Activated CD4-positive, alpha-beta T cell treated with anti-CD3 and anti-CD28 coated beads, Interleukin-10, Interleukin-2, amounts not matched to agents 100 ng/mL and 50 ng/mL, durations not matched to agents 16 hours and 8 hours (primary cell): ENCODE measurements around the gene IGSF11.

Experiments used
- DNase-seq: peaks from one replicate; pipeline ENCODE4 v3.0.0-alpha.2; 2020

The IGSF11 gene

DNA sequence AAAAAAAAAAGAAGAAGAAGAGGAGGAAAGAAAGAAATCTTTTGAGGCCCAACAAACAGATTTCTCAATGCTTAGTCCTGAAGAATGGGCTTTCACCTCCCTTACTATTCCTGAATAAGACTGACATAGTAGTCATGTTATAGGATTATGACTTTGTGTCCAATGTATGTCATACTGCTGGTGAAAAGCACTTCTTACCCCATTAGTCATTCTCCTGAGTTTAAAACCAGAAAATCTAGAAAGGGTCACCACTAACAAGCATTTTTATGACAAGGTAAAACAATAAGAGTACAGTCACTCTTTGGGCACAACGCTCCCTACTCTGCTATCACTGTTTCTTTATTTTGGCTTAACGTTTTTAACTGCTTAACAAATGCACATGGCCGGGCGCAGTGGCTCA, 88.2 kb downstream of the IGSF11 start:
- DNase-seq: no peak

GRCh38 chr3:118945834-118946233, 88.8 kb downstream of the IGSF11 start:
- no peak for DNase-seq

- DNase-seq: no peak
Observed at GRCh38 chr3:118943597-118943996, 91.0 kb downstream of the IGSF11 start.

DNA sequence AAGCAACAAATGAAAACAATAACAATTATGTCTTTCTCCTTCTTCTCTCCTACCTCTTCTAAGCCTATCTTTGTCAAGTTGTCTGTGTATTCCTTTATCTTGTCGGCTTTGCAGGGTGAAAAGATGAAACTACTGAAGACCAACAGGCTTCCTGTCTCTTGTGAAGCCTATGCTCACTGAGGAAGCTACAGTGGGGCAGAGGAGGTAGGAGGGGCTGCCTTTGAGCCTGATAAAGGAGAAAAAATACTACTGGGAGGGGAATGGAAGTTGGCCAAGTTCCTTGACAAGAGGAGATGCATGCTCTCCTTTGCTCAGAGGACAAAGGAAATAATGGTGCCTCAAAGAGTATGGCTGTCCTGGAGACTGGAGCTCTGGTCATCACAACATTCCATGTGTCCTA, 92.0 kb downstream of the IGSF11 start:
- no peak for DNase-seq

DNA sequence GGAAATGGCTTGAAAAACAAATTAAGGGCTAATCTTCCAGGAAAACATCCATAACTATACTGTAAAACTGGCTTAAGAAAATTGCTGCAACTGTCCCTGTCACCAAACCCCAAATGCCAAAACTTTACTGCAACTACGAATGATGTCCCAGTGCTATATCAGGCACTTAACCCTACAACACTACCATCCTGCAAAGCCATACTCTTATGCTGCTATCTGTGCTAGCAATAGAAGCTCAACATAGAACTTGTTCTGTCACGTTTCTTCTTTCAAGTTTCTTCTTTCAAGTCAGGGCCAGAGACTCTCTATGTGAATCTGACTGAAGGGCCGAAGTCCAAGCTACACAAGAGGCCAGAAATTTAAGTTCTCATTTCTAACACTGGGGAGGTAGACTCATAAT, 92.5 kb downstream of the IGSF11 start:
- no peak for DNase-seq

- DNase-seq: peak; percentile 57
Observed at GRCh38 chr3:118941236-118941635, 93.4 kb downstream of the IGSF11 start.

GRCh38 chr3:118938183-118938961, 96.3 kb downstream of the IGSF11 start:
- peak; percentile 46 for DNase-seq

DNA sequence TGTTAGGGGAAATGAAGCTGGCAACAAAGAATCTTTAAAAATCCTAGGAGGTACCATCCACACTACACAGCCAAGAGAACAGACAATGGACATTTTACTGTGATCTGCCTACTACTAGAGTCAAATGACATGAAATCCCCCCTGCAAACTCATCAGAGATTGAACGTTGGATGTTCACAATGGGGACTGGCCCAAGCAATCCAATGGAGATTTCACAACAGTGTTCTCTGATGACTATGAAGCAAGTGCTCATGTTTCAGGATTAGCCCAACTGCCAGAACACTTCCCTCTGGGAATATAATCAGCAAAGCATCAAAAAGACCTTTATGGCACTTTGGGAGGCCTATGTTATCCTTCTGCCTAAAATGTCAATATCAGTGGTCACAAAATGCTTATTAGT, 97.8 kb downstream of the IGSF11 start:
- no peak for DNase-seq

DNA sequence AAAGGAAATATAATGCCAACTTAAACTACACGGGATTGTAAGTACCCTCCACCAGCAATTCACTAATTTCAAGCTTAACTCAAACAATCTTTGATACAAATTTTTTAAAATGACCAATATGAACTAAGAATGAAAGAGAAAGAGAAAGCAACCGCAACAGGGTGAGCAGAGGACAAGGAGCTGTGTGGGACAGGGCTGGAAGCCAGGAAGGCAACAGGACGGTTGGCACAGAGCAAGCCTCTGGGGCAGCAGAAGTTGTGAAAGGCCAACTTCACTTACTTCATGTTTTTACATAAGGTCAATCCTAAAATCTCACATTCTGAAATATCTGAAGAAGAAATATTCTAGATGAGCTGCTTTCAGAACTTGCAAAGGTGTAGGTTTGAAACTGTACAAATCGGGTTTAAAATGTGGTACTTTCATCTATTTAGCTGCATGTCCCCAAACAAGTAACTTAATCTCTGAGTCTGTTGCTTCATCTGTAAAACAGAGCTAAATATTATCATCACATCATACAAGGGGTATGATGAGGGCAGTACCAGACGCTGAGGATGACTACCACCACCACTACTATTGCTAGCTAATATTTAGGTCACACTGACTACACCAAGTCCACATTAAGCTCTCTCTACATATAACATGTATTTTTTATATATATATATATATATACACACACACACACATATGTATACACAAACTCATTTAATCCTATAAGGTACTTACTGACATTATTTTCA, 101.7 kb downstream of the IGSF11 start:
- DNase-seq: no peak

DNA sequence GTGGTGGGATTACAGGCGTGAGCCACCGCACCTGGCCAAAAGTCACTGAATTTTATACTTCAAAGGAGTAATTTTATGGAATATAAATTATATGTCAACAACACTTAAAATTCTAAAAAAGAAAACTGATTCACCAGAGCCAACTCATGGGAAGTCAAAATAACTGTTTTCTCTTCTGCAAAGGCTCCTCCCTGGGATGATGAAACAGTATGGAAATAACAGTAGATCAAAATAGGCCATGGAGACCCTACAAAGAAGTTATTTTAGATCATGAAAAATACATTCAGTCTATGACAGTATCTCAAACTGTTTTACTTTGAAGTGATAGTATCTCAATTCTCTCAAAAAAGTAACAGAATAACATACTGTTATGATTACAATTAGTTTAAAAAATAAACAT, 102.7 kb downstream of the IGSF11 start:
- no peak for DNase-seq

DNA sequence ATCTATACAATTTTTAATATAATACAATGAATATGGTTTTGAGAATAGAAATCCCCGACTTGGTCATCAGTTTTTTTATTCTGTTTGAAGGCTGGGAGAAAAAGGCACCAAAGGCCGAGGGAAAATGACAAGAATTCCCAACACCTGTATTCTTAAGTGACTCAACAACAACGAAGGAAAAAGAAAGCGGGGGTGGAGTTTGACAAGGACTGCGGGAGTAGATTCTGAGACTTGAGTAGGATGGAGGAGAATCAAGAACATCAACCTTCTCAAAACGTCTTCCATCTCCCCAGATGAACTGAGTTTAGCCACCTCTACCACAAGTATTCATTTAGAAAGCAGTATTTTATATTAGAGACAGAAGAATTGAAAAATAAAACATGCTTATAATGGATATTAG, 107.2 kb downstream of the IGSF11 start:
- DNase-seq: no peak

GRCh38 chr3:118912188-118912587, 122.5 kb downstream of the IGSF11 start:
- no peak for DNase-seq

GRCh38 chr3:118910332-118910731, 124.3 kb downstream of the IGSF11 start:
- DNase-seq: no peak

GRCh38 chr3:118909763-118910162, 124.9 kb downstream of the IGSF11 start:
- no peak for DNase-seq

DNA sequence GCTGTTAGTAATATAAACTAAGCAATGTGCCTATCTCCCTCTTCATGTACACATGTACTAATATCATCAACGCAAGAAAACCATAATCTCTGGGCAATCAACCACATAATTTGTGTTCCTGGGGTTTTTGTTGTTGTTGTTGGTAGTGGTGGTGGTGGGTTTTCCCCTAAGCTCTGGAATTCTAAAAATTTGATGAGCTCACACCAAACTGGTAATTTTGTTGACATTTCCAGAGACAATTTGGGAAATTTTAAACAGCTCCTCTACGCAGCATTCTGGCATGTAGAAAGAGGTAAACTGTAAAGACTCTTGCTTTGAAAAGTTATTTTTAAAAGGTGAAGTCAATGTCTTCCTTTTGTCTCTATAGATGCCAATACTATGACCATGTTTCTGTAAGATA, 126.7 kb downstream of the IGSF11 start:
- DNase-seq: no peak

GRCh38 chr3:118900737-118901525, 133.7 kb downstream of the IGSF11 start:
- DNase-seq: peak; percentile 26

GRCh38 chr3:118890206-118890605, 144.4 kb downstream of the IGSF11 start:
- no peak for DNase-seq

DNA sequence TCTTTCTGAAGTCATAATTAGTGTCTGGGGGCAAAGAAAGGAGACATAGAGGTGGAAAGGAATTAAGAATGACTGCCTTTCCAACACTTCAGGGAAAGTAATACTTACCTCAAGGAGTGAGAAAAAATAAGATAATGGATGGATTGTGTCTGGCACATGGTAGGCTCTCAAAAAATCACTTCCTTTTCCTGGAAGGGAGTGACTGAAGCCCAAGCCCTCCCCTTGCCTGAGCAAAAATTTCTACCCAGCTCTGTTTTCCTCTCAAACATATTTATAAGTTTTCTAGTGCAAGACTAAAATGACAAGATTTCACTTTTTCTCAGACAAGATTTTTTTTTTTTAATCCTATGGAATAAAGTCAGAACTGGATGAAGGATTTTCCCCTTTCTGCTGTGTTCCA, 145.0 kb downstream of the IGSF11 start:
- DNase-seq: no peak

GRCh38 chr3:118886708-118887107, 147.9 kb downstream of the IGSF11 start:
- DNase-seq: no peak

GRCh38 chr3:118884748-118885206, 149.9 kb downstream of the IGSF11 start:
- DNase-seq: peak; percentile 76

- peak; percentile 71 for DNase-seq
Observed at GRCh38 chr3:118882353-118882947, 152.2 kb downstream of the IGSF11 start.

GRCh38 chr3:118868051-118868450, 166.6 kb downstream of the IGSF11 start:
- no peak for DNase-seq

- DNase-seq: peak; percentile 6
Observed at GRCh38 chr3:118863731-118864322, 170.8 kb downstream of the IGSF11 start.
